GM19099 (cell line): ENCODE measurements around the gene JARID2.

ENCODE experiments used
- POLR2A ChIP-seq: IDR thresholded peaks from 3 replicates; pipeline ENCODE4 v1.6.1; 2011; ENCODE audit warnings: low read depth; ENCODE audit not compliant: insufficient read length; ENCODE audit errors: extremely low read depth

The JARID2 gene

DNA sequence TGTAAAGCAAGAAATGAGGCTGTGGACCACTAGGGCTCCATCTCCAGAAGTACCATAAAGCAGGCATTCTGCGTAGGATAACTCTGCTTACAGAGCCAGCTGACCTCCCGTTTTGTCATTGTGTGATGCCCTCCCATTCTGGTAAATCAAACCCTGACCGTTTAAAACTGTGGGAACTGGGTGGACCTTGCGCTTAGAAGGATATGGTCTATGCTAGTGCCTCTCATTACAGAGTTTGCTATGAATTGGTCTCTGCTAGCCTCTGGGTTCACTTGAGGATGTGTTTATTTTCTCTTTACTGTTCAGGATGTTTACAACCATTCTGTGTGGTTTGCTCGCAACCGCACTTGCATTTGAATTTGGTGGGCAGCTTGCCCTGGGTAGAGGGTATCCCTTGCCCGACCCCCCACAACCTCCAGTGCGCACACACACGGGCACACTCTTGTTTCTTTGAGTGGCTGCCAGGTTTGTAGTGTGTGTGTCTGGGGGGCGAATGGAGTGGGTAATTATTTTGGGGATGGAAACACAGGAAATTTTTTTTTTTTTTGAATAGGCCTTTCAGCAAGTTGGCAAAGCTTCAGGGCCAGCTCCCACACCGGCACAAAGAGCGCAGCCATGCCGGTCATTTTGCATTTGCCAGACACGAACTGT is 198.3 kb downstream of the JARID2 start:
- no peak for TF ChIP-seq POLR2A

DNA sequence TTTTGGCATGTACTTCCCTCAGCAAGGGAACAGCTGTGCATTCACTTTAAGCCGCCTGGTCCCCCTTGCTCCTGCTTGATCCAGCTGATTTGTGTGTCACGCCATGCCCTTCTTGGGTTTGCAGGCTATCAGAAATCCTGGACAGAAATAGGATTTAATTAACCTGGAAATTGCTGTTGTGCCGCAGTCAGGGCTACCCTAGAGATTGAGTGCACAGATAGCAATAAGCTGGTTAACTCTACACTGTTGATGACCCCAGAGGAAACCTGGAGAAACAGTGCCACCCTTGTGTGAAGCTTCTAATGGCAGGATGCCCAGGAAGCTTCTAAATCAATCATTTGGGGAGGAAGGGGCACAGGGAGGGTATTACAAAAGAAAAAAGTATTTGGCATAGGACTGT is 199.0 kb downstream of the JARID2 start:
- no peak for TF ChIP-seq POLR2A

DNA sequence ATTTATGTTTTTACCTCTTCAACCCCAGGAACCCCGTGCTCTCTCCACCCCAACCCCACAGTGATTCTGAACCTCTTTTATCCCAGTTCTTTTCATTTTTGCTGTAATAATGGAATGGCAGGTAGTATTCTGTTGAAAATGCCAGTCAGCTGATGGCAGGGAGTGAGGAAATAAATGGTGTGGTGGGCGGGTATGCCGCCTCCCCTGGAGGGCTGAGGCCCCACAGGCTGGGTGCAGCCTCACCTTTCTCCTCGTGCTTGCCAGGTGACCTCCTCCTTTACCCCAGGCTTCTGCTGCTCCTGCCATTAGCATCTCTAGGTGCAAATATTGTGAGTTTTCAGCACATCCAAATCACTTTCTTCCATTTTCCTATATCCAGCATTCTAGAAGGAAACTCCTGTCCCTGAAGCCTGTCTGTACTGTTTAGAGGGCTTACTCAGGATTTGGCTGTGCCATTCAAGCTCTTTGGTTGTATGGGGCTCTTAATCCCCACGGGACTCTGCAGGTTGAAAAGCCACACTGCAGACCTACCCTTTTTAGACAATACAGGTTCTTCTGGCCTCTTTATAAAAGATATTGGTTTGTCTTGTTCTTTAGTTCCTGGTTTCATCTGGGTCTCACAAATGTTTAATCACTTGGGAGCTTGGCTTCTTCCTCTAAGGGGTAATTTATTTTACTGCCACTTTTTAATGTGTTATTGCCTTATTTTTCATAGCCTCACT is 201.8 kb downstream of the JARID2 start:
- TF ChIP-seq POLR2A: no peak

DNA sequence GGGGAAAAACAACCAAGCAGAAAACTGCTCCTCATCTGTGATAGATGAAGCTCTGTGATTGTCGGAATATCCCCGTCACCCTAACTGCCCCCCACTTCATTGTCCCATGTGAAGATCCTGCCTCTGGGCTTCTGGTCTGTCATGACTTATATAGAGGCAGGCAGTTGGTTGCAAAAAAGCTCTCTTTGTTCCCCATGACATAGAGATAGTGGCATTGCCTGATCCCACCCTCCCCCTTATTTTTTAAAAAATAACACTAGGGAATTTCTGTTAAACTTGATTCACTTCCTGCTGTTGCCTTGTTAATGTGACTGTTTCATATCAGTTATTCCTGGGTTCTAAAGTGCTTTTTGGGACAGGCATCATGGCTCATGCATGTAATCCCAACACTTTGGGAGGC is 203.1 kb downstream of the JARID2 start:
- TF ChIP-seq POLR2A: no peak

DNA sequence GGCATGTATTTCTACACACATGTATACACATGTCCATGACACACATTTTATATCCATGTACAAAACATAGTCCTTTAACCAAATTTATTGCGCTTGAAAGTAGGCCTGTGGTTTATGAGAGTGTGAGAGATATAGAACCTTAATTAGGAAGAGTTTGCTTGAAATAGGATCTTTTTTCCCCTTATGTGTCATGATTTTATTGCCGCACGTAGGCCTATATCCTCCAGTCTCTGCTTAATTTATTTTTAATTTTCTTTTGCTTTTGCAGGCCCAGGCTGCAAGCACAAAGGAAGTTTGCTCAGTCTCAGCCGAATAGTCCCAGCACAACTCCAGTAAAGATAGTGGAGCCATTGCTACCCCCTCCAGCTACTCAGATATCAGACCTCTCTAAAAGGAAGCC is 205.9 kb downstream of the JARID2 start:
- no peak for TF ChIP-seq POLR2A

DNA sequence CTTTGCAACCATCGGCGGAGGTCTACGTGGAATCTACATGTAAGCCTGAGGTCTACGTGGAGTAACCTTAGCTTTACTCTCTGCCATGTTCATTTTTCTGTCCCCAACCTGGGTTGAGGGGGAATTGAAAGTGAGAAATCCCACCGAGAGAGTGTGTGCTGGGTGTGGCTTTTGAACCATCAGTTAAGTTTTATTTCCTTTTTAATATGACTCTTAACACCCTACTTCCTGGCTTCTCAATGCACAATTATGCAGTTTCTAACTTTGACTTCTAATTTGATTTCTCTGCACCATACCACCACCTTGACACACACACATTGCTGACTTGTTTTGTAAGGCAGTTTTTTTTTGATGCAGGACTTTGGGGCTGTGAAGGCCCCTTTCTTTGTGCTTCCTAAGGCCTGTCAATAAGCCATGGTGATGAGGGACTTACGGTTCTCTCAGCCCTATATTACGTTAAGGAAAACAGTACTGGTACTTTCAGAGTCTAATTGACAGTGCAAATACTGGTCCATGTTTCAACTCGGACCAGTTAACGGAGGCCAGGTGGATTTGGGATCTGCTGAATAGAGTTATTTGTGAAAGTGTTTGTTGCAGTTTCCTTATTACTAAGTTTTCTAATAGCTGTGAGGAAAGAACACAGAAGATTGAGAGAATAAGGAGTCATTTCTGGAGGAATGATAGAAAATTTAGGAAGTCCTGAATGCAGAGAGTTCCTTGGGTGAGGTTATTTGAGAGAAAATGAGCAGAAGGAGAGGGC is 206.5 kb downstream of the JARID2 start:
- no peak for TF ChIP-seq POLR2A

DNA sequence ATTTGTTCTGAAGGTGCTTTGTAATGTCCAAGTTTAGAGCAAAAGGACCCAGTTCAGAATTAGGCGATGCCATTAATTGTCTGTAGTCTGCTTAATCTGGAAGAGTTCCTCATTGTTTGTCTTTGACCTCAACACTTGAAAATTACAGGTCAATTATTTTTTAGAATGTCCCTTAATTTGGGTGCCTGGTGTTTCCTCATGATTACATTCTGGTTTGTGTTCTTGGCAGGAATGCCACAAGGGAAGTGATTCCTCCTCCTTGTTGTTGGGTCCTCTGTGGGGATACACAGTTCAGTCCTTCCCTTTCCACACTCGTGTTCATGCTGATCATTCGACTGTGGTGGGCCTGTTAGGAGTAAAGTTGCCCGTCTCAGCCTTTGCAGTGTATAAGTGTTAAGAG is 207.3 kb downstream of the JARID2 start:
- TF ChIP-seq POLR2A: no peak

DNA sequence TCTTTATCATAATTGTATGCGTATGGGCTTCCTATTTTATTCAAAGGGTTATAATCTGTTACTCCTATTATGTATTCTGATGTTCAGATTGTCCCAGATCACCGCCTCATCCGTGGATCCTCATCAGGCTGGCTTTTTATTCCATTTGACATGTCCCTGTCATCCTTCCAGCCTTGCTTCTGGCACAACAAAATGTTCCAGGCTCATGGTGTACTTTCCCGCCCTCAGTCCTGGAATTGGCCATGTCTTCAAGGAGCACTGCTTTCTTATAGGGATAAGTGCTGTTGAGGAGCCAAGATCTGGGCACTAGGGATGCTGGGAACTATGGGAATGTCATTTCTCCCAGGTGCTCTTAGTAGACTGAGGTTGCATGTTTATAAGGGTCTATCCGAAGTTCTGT is 207.8 kb downstream of the JARID2 start:
- TF ChIP-seq POLR2A: no peak

DNA sequence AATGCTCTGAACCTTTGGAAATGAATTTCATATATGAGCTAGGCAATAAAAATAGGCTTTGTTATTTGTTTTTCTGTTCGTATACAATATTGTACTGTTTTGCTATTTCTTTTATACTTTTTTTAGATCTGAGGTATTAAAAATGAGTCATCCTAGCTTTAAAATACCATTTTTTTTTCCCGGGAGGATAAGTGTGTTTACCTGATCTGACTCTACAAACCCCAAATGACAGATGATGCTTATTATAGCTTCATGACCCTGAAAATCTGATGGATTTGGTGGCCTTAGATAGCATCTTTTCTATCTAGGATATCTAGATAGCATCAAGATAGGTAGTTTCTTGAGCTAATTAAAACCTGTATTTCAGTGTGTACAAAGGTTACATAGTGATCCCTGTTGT is 210.6 kb downstream of the JARID2 start:
- TF ChIP-seq POLR2A: no peak

DNA sequence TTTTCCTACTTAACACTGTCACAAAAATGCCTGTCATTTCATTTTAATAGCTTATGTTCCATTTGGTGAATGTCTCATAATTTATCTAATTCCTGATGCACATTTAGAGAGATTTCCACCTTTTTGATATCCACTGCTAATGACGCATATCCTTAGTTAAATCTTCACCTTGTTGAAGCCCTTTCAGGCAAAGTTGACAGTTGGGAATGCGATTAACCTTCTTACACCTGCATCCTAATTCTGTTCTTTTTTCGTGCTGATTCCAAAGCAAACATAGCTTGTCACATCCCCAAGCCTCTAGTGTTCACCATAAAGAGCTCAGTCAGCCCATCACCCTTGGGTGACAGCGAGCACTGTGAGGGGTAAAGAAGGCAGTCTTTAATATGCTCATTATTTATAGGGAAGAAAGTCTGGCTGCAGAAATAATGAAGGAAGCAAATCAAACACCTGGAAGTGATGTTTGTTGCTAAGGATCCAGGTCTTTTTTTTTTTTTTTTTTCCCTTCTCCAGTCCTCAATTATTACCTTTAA is 211.3 kb downstream of the JARID2 start:
- no peak for TF ChIP-seq POLR2A

DNA sequence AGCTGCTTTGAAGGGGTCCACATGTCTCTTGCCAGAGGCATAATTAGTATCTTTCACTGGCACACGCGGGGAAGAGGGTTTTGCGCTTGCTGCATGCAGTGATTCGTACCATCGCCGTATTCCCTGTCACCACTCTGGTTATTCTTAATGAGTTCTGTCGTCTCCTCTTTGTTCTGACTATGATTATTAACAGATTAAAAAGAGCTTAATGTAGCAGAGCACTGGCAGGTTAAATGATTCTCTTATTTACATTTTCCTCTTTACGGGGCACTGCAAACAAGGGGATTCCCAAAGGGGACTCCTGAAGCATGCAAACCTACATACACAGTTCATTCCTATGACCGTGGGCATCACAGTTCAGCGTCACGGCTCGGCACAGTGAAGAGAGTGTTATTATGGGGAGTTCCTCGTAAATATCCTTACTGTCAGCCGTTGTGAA is 212.2 kb downstream of the JARID2 start:
- TF ChIP-seq POLR2A: no peak

DNA sequence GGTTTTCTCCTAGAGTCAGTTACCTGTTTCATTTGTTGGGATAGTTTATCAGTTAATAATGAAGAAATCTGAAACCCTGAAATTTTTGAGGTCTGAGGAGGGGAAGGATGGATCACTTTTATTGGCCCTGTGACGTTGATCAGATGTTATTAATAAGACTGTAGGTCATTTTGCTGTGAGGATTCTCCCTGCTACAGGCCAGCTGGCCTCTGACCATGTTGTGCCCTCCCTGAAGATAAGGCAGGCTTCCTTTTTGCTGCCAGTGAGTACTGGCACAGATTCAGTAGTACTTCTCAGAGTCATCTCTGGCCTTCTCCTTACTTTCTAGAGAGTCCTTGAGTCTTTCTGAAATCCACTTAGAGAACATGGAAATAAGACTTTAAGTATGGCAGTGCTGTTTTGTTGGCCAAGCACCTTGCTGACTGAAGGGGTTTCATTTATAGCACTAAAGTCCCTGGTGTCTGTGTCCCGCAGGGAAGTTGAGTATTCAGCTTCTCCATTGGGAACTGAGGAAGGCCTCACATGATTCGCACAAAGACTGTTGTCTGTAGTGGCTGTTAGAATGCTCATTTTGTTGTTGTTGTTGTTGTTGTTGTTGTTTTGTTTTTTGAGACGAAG is 214.3 kb downstream of the JARID2 start:
- no peak for TF ChIP-seq POLR2A

DNA sequence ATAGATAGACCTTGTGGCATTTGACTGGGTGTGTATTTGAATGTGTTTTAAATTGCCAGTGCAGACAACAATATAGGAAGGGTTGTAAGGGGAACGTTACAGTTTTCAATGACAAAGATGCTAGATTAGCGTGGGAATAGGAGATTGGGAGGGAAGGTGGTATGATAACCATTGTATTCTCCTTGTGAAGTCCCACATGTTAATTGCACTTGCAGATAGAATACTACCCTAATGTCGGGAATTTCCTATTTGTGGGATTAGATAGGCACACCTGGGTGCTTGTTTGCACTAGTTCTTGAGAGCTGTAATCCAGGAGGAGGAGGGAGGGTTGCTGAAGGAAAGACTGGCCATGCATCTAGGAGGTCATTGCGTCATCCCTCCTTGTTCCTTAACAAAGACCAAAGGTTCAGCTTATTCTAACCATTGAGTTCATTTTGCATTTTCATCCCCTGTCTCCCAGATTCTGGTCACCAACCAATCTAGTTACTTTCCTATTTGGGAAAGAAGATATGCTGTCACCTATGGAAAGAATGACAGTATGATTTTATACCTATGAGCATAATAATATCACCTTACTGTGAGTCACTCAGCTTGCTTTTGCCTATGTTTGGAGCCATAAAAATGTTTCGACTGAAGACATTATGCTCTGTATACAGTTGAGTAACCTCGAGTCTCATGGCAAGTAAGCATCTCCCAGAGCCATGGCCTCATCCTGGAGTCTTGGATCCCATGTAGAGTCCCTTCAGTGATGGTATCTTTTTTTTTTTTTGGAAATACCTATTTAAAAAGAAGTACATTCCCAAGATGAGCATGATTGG is 215.5 kb downstream of the JARID2 start:
- TF ChIP-seq POLR2A: no peak

DNA sequence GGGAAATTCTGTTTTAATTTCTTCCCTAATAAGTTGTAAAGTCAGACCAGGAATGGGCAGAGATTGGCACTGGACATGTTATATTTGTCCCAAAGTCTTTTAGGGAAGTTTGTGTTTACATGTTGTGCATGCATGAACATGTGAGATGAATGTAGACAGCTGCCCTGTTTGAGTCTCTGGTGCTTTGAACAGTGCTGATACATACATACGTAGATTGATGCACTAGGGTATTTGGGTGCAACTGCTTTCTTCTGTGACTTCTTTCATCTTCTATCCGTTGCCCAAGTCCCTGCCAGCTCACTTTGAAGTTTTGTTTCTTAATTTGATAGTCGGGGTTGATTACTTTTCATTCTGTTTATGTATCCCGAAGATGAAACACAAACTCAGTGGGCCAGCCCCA is 216.4 kb downstream of the JARID2 start:
- no peak for TF ChIP-seq POLR2A
